SK-N-SH (cell line): ENCODE results near the gene CXCL16. TPM values are rescaled to one million over a fixed set of nuclear protein-coding genes. Genes with fewer than 3 reads are reported as not detected.

Source experiments
- CTCF ChIA-PET: fragments of 300-600, 350-600 bp; formaldehyde crosslinking; extraction: SDS; loops from one replicate; lab custom pipeline; 2021; lab: Yijun Ruan, JAX
- POLR2A ChIA-PET: fragments of 350-600 bp; sonication (Branson Sonifier 250); formaldehyde crosslinking; extraction: SDS; loops from one replicate; lab custom pipeline; 2020; ENCODE audit warnings: antibody characterized with exemption, inconsistent platforms; lab: Yijun Ruan, JAX
- DNase-seq: peaks from one replicate; pipeline ENCODE4 v3.0.0; 2012
- H2AFZ ChIP-seq: fragments of 200-600 bp; sonication (generic); 2 replicates; pipeline ENCODE4 v1.8.1; 2016; ENCODE audit warnings: antibody characterized with exemption, mild to moderate bottlenecking, low read depth
- H3F3A ChIP-seq: fragments of 200-600 bp; sonication (generic); replicated peaks from 2 replicates; pipeline ENCODE3; 2016; ENCODE audit warnings: antibody characterized with exemption, mild to moderate bottlenecking; ENCODE audit not compliant: insufficient read depth
- H3K27ac ChIP-seq, 2 experiments: fragments of 200-500 bp in 1 of 2; fragments of 200-600 bp in 1 of 2; sonication (Bioruptor generic) in 1 of 2; sonication (generic), shearing (Covaris generic) in 1 of 2; 2 replicates each; pipeline versions ENCODE4 v1.5.1 to v1.6.1; 2014 to 2016; ENCODE audit warnings: low read depth in 2 of 2, inconsistent platforms in 1 of 2, low read length in 1 of 2, mild to moderate bottlenecking in 1 of 2, mixed read lengths in 1 of 2
- H3K27me3 ChIP-seq: fragments of 200-600 bp; sonication (generic), shearing (Covaris generic); 2 replicates; pipeline ENCODE4 v1.6.1; 2016; ENCODE audit warnings: mixed run types; ENCODE audit not compliant: insufficient read depth
- H3K36me3 ChIP-seq, 2 experiments: fragments of 200-500 bp in 1 of 2; fragments of 200-600 bp in 1 of 2; sonication (Bioruptor generic) in 1 of 2; sonication (generic) in 1 of 2; replicated peaks in 1 of 2; 2 replicates each; pipeline versions ENCODE3 to v1.5.1; 2014 to 2016; ENCODE audit warnings: low read length in 1 of 2, mild to moderate bottlenecking in 1 of 2; ENCODE audit not compliant: insufficient read depth in 2 of 2, control insufficient read depth in 1 of 2
- H3K4me1 ChIP-seq, 2 experiments: fragments of 200-500 bp in 1 of 2; fragments of 200-600 bp in 1 of 2; sonication (Bioruptor generic) in 1 of 2; sonication (generic), shearing (Covaris generic) in 1 of 2; 2 replicates each; pipeline versions ENCODE4 v1.5.1 to v1.6.1; 2014 to 2016; ENCODE audit warnings: low read depth in 1 of 2, low read length in 1 of 2, mixed run types in 1 of 2; ENCODE audit not compliant: insufficient read depth in 2 of 2, control insufficient read depth in 1 of 2
- H3K4me2 ChIP-seq: fragments of 200-600 bp; sonication (generic), shearing (Covaris generic); 2 replicates; pipeline ENCODE4 v1.6.1; 2017; ENCODE audit warnings: mixed run types
- H3K4me3 ChIP-seq, 2 experiments: fragments of 200-500 bp in 1 of 2; fragments of 200-600 bp in 1 of 2; sonication (Bioruptor generic) in 1 of 2; sonication (generic), shearing (Covaris generic) in 1 of 2; 2 replicates each; pipeline versions ENCODE4 v1.5.1 to v1.8.1; 2014 to 2016; ENCODE audit warnings: low read depth in 2 of 2, inconsistent platforms in 1 of 2, low read length in 1 of 2, mild to moderate bottlenecking in 1 of 2, mixed read lengths in 1 of 2, moderate library complexity in 1 of 2
- H3K79me2 ChIP-seq: fragments of 200-600 bp; sonication (generic); 2 replicates; pipeline ENCODE4 v1.8.1; 2017; ENCODE audit warnings: mild to moderate bottlenecking; ENCODE audit not compliant: insufficient read depth
- H3K9ac ChIP-seq: fragments of 200-600 bp; sonication (generic); 2 replicates; pipeline ENCODE4 v1.6.1; 2017; ENCODE audit warnings: mixed run types
- H3K9me2 ChIP-seq: fragments of 200-600 bp; sonication (generic); 2 replicates; pipeline ENCODE4 v1.6.1; 2017; ENCODE audit warnings: mixed run types
- H3K9me3 ChIP-seq: fragments of 200-600 bp; sonication (generic); 2 replicates; pipeline ENCODE4 v1.6.1; 2017; ENCODE audit warnings: mixed run types, mild to moderate bottlenecking, moderate library complexity
- H4K20me1 ChIP-seq: fragments of 200-600 bp; sonication (generic); 2 replicates; pipeline ENCODE4 v1.6.1; 2017; ENCODE audit warnings: mild to moderate bottlenecking, mixed run types; ENCODE audit not compliant: insufficient read depth
- CHD2 ChIP-seq: fragments of 150-350 bp; IDR thresholded peaks from 2 replicates; pipeline ENCODE4 v1.6.1; 2018; ENCODE audit warnings: low read length; ENCODE audit not compliant: partially characterized antibody
- FOXJ3 ChIP-seq: sonication (generic); formaldehyde crosslinking; IDR thresholded peaks from 2 replicates; pipeline ENCODE4 v1.5.1; 2020; ENCODE audit warnings: mild to moderate bottlenecking, missing genetic modification reagents
- FOXM1 ChIP-seq: IDR thresholded peaks from 2 replicates; pipeline ENCODE4 v1.4.0; 2012; ENCODE audit warnings: low read depth, mild to moderate bottlenecking
- GATA2 ChIP-seq: sonication (generic); formaldehyde crosslinking; IDR thresholded peaks from 2 replicates; pipeline ENCODE4 v1.5.0; 2020; ENCODE audit warnings: mild to moderate bottlenecking, missing genetic modification reagents
- JUND ChIP-seq: IDR thresholded peaks from 2 replicates; pipeline ENCODE4 v1.4.0; 2012
- MEF2A ChIP-seq: IDR thresholded peaks from 2 replicates; pipeline ENCODE4 v1.4.0; 2012; ENCODE audit warnings: low read depth, borderline replicate concordance
- MXI1 ChIP-seq: IDR thresholded peaks from 2 replicates; pipeline ENCODE4 v1.6.1; 2012; ENCODE audit warnings: mild to moderate bottlenecking, low read depth, low read length, improper control_type of control experiment
- RXRA ChIP-seq: IDR thresholded peaks from 2 replicates; pipeline ENCODE4 v1.4.0; 2012; ENCODE audit warnings: low read depth, mild to moderate bottlenecking, borderline replicate concordance
- SIN3A ChIP-seq: IDR thresholded peaks from 2 replicates; pipeline ENCODE4 v1.6.1; 2012; ENCODE audit warnings: low read depth, mild to moderate bottlenecking, low read length, moderate library complexity, borderline replicate concordance
- SMC3 ChIP-seq: IDR thresholded peaks from 2 replicates; pipeline ENCODE4 v1.6.1; 2012; ENCODE audit warnings: low read depth, low read length, improper control_type of control experiment
- YY1 ChIP-seq: IDR thresholded peaks from 2 replicates; pipeline ENCODE4 v1.4.0; 2012; ENCODE audit warnings: low read depth, mild to moderate bottlenecking
- WGBS: methylation state at CpG from one replicate; pipeline ENCODE4 v1.1.6; 2017; ENCODE audit warnings: low lambda C conversion rate; 5-methylcytosine and 5-hydroxymethylcytosine counted together
- polyA plus RNA-seq, 3 experiments: library from polyadenylated mRNA; depleted of rRNA; stranded (reverse); fragments of >200 nt; gene quantifications; 2 replicates each; pipeline ENCODE4 v1.2.3, GENCODE V29; 2012
- TF ChIP-seq, protein P1 (sequence below): IDR thresholded peaks from 2 replicates; pipeline ENCODE4 v1.4.0; 2012; ENCODE audit warnings: low read depth, borderline replicate concordance
- TF ChIP-seq, protein P2 (sequence below): IDR thresholded peaks from 2 replicates; pipeline ENCODE4 v1.6.1; 2012; ENCODE audit warnings: mild to moderate bottlenecking, low read depth, low read length, moderate library complexity
- TF ChIP-seq, protein P3 (sequence below): fragments of 200-600 bp; sonication (generic); IDR thresholded peaks from 2 replicates; pipeline ENCODE4 v1.6.1; 2017; ENCODE audit warnings: antibody characterized with exemption, mild to moderate bottlenecking, moderate library complexity
- TF ChIP-seq, protein P4 (sequence below): fragments of 150-350 bp; IDR thresholded peaks from 2 replicates; pipeline ENCODE4 v1.6.1; 2016; ENCODE audit warnings: mild to moderate bottlenecking, low read depth, low read length
- TF ChIP-seq, protein P5 (sequence below): IDR thresholded peaks from 2 replicates; pipeline ENCODE4 v1.4.0; 2012; ENCODE audit warnings: low read depth

CXCL16 gene
- polyA plus RNA-seq, 1 of the 3 experiments (the other 2 are of a cell fraction): 4.3 TPM

DNA sequence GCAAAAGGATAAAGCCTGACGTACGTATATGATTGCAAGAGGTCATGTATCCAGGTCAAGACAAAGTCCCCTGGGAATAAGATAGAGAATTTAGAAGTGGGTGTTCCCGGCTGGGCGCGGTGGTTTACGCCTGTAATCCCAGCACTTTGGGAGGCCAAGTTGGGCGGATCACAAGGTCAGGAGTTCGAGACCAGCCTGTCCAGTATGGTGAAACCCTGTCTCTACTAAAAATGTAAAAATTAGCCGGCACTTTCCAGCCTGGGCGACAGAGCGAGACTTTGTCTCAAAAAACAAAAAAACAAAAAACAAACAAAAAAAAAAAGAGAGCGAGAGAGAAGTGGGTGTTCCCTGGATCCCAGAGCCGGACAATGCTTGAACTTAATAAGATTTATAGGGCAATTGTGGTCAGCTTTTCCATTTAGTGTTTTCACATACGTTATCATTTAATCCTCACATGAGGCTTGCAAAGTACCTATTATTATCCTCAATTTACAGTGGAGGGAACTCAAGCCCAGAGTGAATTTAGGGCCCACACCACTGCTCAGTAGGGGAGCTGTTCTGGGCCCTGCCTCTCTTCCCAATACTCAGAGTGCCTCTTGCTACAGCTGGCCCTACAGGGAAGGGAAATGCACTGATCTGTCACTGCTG, 48.6 kb upstream of the CXCL16 start:
- ChIA-PET POLR2A (interaction anchor here (1.0 kb wide), 1 partner anchor 32 kb away, joined by 3 read pairs; no protein-coding TSS in a partner anchor), CTCF (interaction anchor here (1.1 to 10.5 kb wide), 9 partner anchors 9 to 122 kb away, joined by 3 to 235 read pairs (median 7); partner anchors contain the start of genes ARRB2, C17orf107, CHRNE and MED11)
- no peaks in the 10 kb centered on the region for H3K79me2 ChIP-seq
- TF ChIP-seq YY1 (no peak), RXRA (no peak), MXI1 (no peak), MEF2A (no peak), FOXJ3 (CRISPR knock-in tag) (no peak), SMC3 (no peak), SIN3A (no peak), GATA2 (CRISPR knock-in tag) (no peak), JUND (no peak), CHD2 (no peak), FOXM1 (no peak)
- TF ChIP-seq, protein P1, sequence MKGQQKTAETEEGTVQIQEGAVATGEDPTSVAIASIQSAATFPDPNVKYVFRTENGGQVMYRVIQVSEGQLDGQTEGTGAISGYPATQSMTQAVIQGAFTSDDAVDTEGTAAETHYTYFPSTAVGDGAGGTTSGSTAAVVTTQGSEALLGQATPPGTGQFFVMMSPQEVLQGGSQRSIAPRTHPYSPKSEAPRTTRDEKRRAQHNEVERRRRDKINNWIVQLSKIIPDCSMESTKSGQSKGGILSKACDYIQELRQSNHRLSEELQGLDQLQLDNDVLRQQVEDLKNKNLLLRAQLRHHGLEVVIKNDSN: no peak
- TF ChIP-seq, protein P2, sequence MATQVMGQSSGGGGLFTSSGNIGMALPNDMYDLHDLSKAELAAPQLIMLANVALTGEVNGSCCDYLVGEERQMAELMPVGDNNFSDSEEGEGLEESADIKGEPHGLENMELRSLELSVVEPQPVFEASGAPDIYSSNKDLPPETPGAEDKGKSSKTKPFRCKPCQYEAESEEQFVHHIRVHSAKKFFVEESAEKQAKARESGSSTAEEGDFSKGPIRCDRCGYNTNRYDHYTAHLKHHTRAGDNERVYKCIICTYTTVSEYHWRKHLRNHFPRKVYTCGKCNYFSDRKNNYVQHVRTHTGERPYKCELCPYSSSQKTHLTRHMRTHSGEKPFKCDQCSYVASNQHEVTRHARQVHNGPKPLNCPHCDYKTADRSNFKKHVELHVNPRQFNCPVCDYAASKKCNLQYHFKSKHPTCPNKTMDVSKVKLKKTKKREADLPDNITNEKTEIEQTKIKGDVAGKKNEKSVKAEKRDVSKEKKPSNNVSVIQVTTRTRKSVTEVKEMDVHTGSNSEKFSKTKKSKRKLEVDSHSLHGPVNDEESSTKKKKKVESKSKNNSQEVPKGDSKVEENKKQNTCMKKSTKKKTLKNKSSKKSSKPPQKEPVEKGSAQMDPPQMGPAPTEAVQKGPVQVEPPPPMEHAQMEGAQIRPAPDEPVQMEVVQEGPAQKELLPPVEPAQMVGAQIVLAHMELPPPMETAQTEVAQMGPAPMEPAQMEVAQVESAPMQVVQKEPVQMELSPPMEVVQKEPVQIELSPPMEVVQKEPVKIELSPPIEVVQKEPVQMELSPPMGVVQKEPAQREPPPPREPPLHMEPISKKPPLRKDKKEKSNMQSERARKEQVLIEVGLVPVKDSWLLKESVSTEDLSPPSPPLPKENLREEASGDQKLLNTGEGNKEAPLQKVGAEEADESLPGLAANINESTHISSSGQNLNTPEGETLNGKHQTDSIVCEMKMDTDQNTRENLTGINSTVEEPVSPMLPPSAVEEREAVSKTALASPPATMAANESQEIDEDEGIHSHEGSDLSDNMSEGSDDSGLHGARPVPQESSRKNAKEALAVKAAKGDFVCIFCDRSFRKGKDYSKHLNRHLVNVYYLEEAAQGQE: no peak
- TF ChIP-seq, protein P3, sequence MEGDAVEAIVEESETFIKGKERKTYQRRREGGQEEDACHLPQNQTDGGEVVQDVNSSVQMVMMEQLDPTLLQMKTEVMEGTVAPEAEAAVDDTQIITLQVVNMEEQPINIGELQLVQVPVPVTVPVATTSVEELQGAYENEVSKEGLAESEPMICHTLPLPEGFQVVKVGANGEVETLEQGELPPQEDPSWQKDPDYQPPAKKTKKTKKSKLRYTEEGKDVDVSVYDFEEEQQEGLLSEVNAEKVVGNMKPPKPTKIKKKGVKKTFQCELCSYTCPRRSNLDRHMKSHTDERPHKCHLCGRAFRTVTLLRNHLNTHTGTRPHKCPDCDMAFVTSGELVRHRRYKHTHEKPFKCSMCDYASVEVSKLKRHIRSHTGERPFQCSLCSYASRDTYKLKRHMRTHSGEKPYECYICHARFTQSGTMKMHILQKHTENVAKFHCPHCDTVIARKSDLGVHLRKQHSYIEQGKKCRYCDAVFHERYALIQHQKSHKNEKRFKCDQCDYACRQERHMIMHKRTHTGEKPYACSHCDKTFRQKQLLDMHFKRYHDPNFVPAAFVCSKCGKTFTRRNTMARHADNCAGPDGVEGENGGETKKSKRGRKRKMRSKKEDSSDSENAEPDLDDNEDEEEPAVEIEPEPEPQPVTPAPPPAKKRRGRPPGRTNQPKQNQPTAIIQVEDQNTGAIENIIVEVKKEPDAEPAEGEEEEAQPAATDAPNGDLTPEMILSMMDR: no peak
- TF ChIP-seq, protein P4, sequence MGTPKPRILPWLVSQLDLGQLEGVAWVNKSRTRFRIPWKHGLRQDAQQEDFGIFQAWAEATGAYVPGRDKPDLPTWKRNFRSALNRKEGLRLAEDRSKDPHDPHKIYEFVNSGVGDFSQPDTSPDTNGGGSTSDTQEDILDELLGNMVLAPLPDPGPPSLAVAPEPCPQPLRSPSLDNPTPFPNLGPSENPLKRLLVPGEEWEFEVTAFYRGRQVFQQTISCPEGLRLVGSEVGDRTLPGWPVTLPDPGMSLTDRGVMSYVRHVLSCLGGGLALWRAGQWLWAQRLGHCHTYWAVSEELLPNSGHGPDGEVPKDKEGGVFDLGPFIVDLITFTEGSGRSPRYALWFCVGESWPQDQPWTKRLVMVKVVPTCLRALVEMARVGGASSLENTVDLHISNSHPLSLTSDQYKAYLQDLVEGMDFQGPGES: no peak
- TF ChIP-seq, protein P5, sequence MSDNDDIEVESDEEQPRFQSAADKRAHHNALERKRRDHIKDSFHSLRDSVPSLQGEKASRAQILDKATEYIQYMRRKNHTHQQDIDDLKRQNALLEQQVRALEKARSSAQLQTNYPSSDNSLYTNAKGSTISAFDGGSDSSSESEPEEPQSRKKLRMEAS: no peak
- no peak overlapping the region for H3K4me3 ChIP-seq
- peaks cover 8 to 19% of the 10 kb centered on the region in 2 experiments; a peak in 2 of 4 replicates for H3K4me1 ChIP-seq
- peak overlapping the region; percentile 99 for H3K4me2 ChIP-seq
- peaks cover 5% of the 10 kb centered on the region for H3F3A ChIP-seq
- H3K27ac ChIP-seq: no peak overlapping the region
- no peaks in the 10 kb centered on the region for H3K36me3 ChIP-seq
- H3K27me3 ChIP-seq: peaks cover 11% of the 10 kb centered on the region; the same call in 1 of the 2 replicates
- no peaks in the 10 kb centered on the region for H3K9me2 ChIP-seq
- H3K9me3 ChIP-seq: no peaks in the 10 kb centered on the region
- no peak for DNase-seq
- no peaks in the 10 kb centered on the region for H4K20me1 ChIP-seq
- no peak overlapping the region for H2AFZ ChIP-seq
- H3K9ac ChIP-seq: no peak overlapping the region
- 95% methylated on average over 14 of the region's 14 CpGs for WGBS
